Right cardiac atrium (tissue), 5 donors: ENCODE results near the gene PNLIPRP2. TPM values are rescaled to one million over a fixed set of nuclear protein-coding genes. Genes with fewer than 3 reads are reported as not detected.

Source experiments
- ATAC-seq, 2 donors: fragments of 200-7000 bp; cut with Tn5 transposase; one replicate each; pipeline versions ENCODE4 v1.8.0 to v1.9.1; 2020; ENCODE audit warnings: moderate library complexity in 2 of 2, mild to moderate bottlenecking in 1 of 2
- DNase-seq, 3 donors: peaks; one replicate each; pipeline ENCODE4 v3.0.0-alpha.2; 2020
- H3K27ac ChIP-seq: one replicate; pipeline ENCODE4 v1.5.1; 2013; ENCODE audit warnings: mild to moderate bottlenecking, low read length, control low read depth, moderate library complexity
- H3K27me3 ChIP-seq: one replicate; pipeline ENCODE4 v1.6.1; 2013; ENCODE audit not compliant: control insufficient read depth, insufficient read depth
- H3K4me1 ChIP-seq: one replicate; pipeline ENCODE4 v1.6.1; 2013; ENCODE audit warnings: low read length; ENCODE audit not compliant: control insufficient read depth, insufficient read depth
- H3K4me3 ChIP-seq: one replicate; pipeline ENCODE4 v1.5.1; 2013; ENCODE audit warnings: low read length, control low read depth
- H3K9me3 ChIP-seq: one replicate; pipeline ENCODE4 v1.6.1; 2013; ENCODE audit warnings: low read length; ENCODE audit not compliant: control insufficient read depth
- WGBS: extraction: QIAGEN DNeasy Blood & Tissue Kit; methylation state at CpG from one replicate; pipeline ENCODE4 v1.1.7; 2013; 5-methylcytosine and 5-hydroxymethylcytosine counted together
- intact Hi-C, 4 donors: fragments of 100-400 bp; cut with DNase I; formaldehyde crosslinking; loops; one replicate each; pipeline versions ENCODE4 v1.11.0 to v1.14.0; 2022 to 2023
- polyA plus RNA-seq: library from polyadenylated mRNA; stranded (reverse); fragments of 200-250 nt; gene quantifications from one replicate; pipeline ENCODE4 v1.2.3, GENCODE V29; 2013
- total RNA-seq, 4 donors: library from RNA; stranded (reverse); fragmentation: NEBNext Ultra II Directional; extraction: Animal tissue kit (Norgen Biotek cat#: 25700); gene quantifications; one replicate each; pipeline ENCODE4 v1.2.1, GENCODE V29; 2021
- donor health status: healthy with polysubstance abuse.
- donor health status: DM: no; HTN: yes; CAD: no.
- donor health status: DM: no; HTN: no; CAD: no.
- donor health status: DM: no; HTN: yes; CAD: no; lungs with severe emphysema.
- donor health status: DM: yes; HTN: yes; CAD: no.

PNLIPRP2 gene
- total and polyA plus RNA-seq, 5 donors: not detected

DNA sequence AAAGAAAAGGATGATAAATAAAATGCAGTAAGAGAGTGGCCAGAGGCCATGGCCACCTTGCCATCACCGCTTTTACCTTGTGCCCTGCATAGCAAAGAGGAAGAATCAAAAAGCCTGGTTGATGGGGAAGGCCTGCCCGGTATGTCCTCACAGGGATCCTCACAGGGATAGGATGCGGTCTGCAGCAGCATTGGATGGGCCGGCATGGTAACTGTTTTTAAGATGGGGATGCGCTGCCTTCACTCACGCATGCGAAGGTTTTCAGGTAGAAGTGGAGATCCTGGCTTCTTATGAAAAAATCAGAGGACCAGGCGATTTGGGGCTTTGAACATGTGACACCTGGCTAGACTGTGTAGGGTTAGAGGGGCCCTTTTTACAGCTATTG is 12.5 kb downstream of the PNLIPRP2 start:
- WGBS: 94% methylated on average over 8 of the region's 8 CpGs
- DNase-seq (no peak), ATAC-seq (no peak)
- Histone ChIP-seq H3K27me3 (no peaks in the 10 kb centered on the region), H3K4me3 (no peak overlapping the region), H3K27ac (no peak overlapping the region), H3K4me1 (no peaks in the 10 kb centered on the region), H3K9me3 (no peaks in the 10 kb centered on the region)
- intact Hi-C loops: no loop called here

DNA sequence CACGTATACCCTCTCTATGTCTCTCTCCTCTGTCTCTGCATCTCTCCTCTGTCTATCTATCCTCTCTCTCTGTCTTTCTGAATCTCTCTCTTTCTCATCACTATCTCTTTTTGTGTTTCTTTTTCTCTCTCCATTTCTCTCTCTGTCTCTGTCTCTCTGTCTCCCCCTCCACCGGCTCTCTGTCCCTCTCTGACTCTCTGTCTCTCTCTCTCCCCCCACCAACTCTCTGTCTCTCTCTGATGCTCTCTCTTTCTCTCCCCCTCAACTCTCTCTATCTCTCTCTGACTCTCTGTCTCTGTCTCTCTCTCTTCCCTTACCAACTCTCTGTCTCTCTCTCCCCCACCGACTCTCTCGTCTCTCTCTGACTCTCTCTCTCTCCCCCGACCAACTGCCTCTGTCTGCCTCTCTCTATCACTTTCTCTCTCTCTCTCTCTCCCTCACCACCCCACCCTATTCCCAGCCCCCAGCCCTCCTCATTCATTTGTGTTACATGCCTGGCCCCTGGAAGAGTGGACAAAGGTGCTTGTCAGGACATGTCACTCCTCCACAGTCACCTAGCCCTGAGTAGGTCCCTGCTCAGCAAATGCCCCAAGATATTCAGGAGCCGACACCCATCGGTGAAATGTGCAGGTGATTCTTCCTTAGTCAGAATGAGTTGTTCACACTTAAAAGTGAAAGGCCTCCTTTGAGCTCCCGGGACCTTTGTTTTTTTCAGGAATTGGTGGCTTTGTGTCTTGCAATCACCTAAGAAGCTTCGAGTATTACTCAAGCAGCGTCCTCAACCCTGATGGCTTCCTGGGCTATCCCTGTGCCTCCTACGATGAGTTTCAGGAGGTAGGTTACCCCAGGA is 13.6 kb downstream of the PNLIPRP2 start:
- Histone ChIP-seq H3K4me3 (no peak overlapping the region), H3K27ac (no peak overlapping the region), H3K9me3 (no peaks in the 10 kb centered on the region), H3K4me1 (no peaks in the 10 kb centered on the region), H3K27me3 (no peaks in the 10 kb centered on the region)
- no peak for DNase-seq
- intact Hi-C loops: no loop called here
- ATAC-seq: no peak
- WGBS: 81% methylated on average over 11 of the region's 11 CpGs

DNA sequence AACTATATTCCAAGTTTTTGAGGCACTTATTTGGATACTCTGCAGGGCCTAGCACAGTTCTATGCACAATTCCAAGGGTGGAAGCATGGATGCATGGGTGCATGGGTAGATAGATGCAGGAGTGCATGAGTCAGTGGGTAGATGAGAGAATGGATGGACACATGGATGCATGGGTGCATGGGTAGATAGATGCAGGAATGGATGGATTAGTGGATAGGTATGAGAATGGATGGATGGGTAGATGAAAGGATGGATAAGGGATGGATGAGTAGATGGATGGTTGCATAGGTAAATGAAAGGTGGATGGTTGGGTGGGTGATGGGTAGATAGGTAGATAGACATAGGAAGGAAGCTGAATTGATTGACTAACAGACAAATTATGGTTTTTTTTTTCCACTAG is 15.6 kb downstream of the PNLIPRP2 start:
- no peak for DNase-seq
- no peak overlapping the region for H3K27ac ChIP-seq

DNA sequence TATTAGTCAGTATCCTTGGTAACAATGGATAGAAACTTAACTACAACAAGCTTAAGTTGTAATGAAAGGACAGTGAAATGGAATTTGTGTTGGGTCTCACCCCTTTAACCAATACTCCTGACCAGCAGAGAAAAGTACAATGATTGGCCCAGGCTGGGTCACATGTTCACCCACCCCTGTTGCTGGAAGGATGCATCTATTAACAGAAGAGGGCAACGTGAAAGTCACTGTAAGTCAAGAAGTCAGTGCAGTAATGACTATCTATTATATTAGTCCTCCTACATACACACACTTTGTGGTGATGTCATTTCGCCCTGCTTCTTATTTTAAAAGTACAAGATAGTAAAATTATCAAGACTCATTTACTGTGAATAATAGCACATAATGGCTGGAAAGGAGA is 16.2 kb downstream of the PNLIPRP2 start:
- intact Hi-C loops: no loop called here
- Histone ChIP-seq H3K27me3 (no peaks in the 10 kb centered on the region), H3K27ac (no peak overlapping the region), H3K4me1 (no peaks in the 10 kb centered on the region), H3K9me3 (no peaks in the 10 kb centered on the region), H3K4me3 (no peak overlapping the region)
- WGBS: 31% methylated on average over 2 of the region's 2 CpGs
- no peak for ATAC-seq
- no peak for DNase-seq

More for the DNA sequence above, 15.6 kb downstream of the PNLIPRP2 start:
- Histone ChIP-seq H3K4me1 (no peaks in the 10 kb centered on the region), H3K27me3 (no peaks in the 10 kb centered on the region), H3K4me3 (no peak overlapping the region), H3K9me3 (no peaks in the 10 kb centered on the region)
- ATAC-seq: no peak
- intact Hi-C loops: no loop called here

DNA sequence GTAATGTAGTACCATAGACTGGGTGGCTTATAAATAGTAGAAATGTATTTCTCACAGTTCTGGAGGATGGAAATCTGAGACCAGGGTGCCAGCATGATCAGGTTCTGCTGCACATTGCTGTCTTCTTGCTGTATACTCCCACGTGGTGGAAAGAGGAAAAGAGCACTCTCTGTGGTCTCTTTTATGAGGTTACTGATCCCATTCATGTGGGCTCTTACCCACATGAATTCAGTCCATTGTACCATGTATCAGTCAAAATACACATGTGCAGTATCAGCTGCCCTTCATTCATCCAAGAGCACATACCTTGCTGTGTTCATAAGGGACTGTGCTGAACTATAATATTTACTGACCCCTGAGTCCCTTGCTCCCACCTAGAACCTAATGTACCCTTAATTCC is 17.1 kb downstream of the PNLIPRP2 start:
- intact Hi-C loops: no loop called here
- Histone ChIP-seq H3K27me3 (no peaks in the 10 kb centered on the region), H3K9me3 (no peaks in the 10 kb centered on the region), H3K4me1 (no peaks in the 10 kb centered on the region), H3K27ac (no peak overlapping the region), H3K4me3 (no peak overlapping the region)
- DNase-seq: no peak
- WGBS: 18% methylated on average over 1 of the region's 1 CpG
- no peak for ATAC-seq

DNA sequence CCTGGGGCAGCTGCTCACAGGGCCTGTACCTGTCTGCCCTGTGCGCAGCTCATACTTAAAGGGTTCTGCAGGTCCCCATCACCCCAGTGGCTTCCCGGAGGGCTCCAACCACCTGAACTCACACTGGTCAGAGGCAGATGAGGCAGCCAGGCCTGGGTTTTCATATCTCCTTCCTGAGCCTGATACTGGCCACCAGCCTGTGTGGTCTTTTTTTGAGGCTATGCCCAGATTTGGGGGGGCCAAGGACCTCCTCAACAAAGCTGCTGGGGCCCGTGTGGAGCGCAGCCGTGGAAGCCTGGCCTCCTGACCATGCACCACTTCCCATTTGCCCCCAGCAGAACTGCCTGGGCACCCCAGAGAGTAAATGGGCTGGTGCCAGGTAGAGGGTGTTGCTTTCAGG is 25.7 kb downstream of the PNLIPRP2 start:
- Histone ChIP-seq H3K27ac (no peak overlapping the region), H3K4me3 (no peak overlapping the region), H3K9me3 (no peaks in the 10 kb centered on the region), H3K27me3 (no peaks in the 10 kb centered on the region), H3K4me1 (no peaks in the 10 kb centered on the region)
- DNase-seq: no peak
- intact Hi-C loops: no loop called here
- WGBS: 92% methylated on average over 5 of the region's 5 CpGs
- ATAC-seq: no peak

DNA sequence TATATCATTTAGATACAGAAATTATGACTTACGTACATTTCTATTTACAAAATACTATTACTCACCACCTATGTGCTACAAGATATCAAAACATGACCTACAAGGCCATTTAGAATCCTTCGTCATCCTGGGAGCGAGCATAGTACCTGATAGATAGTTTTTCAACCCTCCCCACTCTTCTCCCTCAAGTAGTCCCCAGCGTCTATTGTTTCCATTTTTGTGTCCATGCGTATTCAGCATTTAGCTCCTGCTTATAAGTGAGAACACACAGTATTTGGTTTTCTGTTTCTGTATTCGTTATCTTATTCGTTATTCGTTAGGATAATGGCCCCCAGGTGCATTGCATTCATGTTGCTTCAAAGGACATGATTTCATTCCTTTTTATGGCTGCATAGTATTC is 28.1 kb downstream of the PNLIPRP2 start:
- intact Hi-C loops: no loop called here
- DNase-seq (no peak), ATAC-seq (no peak)
- Histone ChIP-seq H3K27ac (no peak overlapping the region), H3K9me3 (no peaks in the 10 kb centered on the region), H3K27me3 (no peaks in the 10 kb centered on the region), H3K4me3 (no peak overlapping the region), H3K4me1 (no peaks in the 10 kb centered on the region)
- 83% methylated on average over 8 of the region's 8 CpGs for WGBS

DNA sequence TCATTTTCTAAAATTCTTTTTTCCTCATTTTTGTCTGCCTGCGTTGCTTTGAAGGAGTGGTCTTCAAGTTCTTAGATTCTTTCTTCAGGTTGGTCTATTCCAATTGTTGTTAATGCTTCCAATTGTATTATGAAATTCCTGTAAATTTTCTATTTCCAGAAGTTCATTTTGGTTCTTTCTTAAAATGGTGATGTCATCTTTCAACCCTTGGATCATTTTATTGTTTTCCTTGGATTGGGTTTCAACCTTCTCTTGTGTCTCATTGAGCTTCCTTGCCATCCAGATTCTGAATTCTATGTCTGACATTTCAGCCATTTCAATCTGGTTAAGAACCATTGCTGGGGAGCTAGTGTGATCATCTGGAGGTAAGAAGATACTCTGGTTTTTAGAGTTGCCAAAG is 33.1 kb downstream of the PNLIPRP2 start:
- no peaks in the 10 kb centered on the region for H3K9me3 ChIP-seq
- ATAC-seq (no peak), DNase-seq (no peak)
- H3K27me3 ChIP-seq: no peaks in the 10 kb centered on the region
- H3K4me3 ChIP-seq: no peak overlapping the region
- intact Hi-C loops: no loop called here
- H3K27ac ChIP-seq: no peak overlapping the region
- 89% methylated on average over 1 of the region's 1 CpG for WGBS
- H3K4me1 ChIP-seq: no peaks in the 10 kb centered on the region

DNA sequence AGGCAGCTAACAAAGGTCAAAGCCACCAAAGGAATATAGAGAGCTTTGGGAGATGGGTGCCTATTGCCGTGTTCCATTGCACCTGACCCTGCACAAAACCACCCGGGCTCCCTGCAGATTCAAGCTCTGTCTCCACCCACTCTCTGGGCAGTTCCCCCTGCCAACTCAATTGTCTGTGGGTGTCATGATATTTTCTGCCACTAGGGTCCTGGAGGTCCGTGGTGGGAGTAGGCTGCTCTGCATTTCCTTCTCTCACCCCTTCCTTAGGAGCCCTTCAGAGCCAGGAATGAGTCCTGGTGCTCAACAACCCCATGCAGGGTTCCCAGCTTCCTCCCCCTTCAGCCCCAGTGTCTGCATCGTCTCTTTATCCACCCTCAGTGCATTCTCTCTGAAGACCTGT is 34.1 kb downstream of the PNLIPRP2 start:
- no peak for ATAC-seq
- no peaks in the 10 kb centered on the region for H3K9me3 ChIP-seq
- DNase-seq: no peak
- no peaks in the 10 kb centered on the region for H3K4me1 ChIP-seq
- H3K27ac ChIP-seq: no peak overlapping the region
- intact Hi-C loops: no loop called here
- H3K4me3 ChIP-seq: no peak overlapping the region
- H3K27me3 ChIP-seq: no peaks in the 10 kb centered on the region
- 52% methylated on average over 4 of the region's 4 CpGs for WGBS

DNA sequence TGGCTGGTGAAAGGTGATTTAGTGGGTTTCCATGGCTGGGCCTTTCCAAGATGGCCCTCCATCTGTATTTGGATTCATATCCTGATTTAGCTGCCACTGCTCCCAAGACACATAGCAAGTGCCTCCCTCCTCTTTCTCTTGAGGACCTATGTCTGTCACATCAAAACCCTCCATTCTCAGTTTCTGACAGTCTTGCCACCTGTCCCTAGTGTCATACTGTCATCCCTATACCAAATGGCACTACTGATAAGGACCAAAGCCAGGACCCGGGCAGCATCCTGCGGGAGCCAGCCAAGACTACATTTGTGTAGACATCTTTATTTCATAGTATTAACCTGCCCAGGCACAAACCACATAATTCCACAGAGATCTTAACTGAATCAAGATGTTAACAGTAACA is 34.8 kb downstream of the PNLIPRP2 start:
- DNase-seq (no peak), ATAC-seq (no peak)
- H3K4me3 ChIP-seq: no peak overlapping the region
- WGBS: 79% methylated on average over 2 of the region's 2 CpGs
- no peak overlapping the region for H3K27ac ChIP-seq
- no peaks in the 10 kb centered on the region for H3K27me3 ChIP-seq
- intact Hi-C loops: no loop called here
- no peaks in the 10 kb centered on the region for H3K4me1 ChIP-seq
- no peaks in the 10 kb centered on the region for H3K9me3 ChIP-seq

DNA sequence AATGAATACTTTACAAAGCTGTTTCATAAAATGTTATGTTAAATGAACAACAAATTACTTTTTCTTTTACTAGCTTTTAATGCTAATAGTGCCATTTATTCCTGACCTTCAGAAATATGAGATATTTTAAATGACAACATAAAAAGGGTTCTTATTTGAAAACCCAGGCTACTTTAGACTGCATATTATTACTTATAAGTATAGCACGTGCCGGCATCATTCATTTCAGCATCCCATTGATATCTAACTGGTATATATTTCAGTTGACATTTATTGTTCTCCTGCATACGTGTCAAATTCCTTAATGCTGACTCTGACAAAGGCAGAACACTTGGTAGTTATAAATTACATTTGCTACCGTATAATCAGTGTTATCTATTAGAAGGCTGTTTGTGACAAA is 35.3 kb downstream of the PNLIPRP2 start:
- H3K4me1 ChIP-seq: no peaks in the 10 kb centered on the region
- intact Hi-C loops: no loop called here
- no peak overlapping the region for H3K27ac ChIP-seq
- no peak for ATAC-seq
- no peak overlapping the region for H3K4me3 ChIP-seq
- H3K27me3 ChIP-seq: no peaks in the 10 kb centered on the region
- WGBS: 73% methylated on average over 4 of the region's 4 CpGs
- DNase-seq: no peak
- no peaks in the 10 kb centered on the region for H3K9me3 ChIP-seq
